Naive thymus-derived CD8-positive, alpha-beta T cell (primary cell): ENCODE data around the gene SARM1. TPM values are rescaled to one million over a fixed set of nuclear protein-coding genes. Genes with fewer than 3 reads are reported as not detected.

Experiments
- ATAC-seq, 2 donors: fragments of 150-1000 bp; cut with Tn5 transposase in 1 of 2; sonication (Bioruptor Pico), chemical (Tn5 transposase) in 1 of 2; 1 replicate in 1 of 2; 2 replicates in 1 of 2; pipeline ENCODE4 v1.10.0; 2021; ENCODE audit warnings: mild to moderate bottlenecking in 2 of 2, moderate library complexity in 2 of 2
- POLR2A ChIA-PET: fragments of 350-600 bp; sonication (Branson Sonifier 250); formaldehyde crosslinking; loops from one replicate; lab custom pipeline; 2021; ENCODE audit warnings: antibody characterized with exemption; lab: Charles Lee
- DNase-seq, 10 donors: peaks; one replicate each; pipeline versions ENCODE4 v3.0.0 to v3.0.0-alpha.2; 2020 to 2022
- H3K27ac Mint-ChIP-seq, 10 donors: one replicate each; pipeline ENCODE4 v1.8.0; 2020 to 2022; ENCODE audit warnings: mild to moderate bottlenecking in 10 of 10, mixed read lengths in 10 of 10, moderate library complexity in 4 of 10, inconsistent platforms in 1 of 10
- H3K27me3 Mint-ChIP-seq, 5 donors: one replicate each; pipeline ENCODE4 v1.8.0; 2021 to 2022; ENCODE audit warnings: mixed read lengths in 5 of 5
- H3K36me3 Mint-ChIP-seq, 3 donors: one replicate each; pipeline ENCODE4 v1.8.0; 2020 to 2022; ENCODE audit warnings: mixed read lengths in 3 of 3, mild to moderate bottlenecking in 2 of 3, inconsistent platforms in 1 of 3
- H3K4me1 Mint-ChIP-seq, 4 donors: one replicate each; pipeline ENCODE4 v1.8.0; 2021 to 2022; ENCODE audit warnings: mixed read lengths in 4 of 4
- H3K4me3 Mint-ChIP-seq, 10 donors: one replicate each; pipeline ENCODE4 v1.8.0; 2020 to 2022; ENCODE audit warnings: mild to moderate bottlenecking in 10 of 10, mixed read lengths in 10 of 10, moderate library complexity in 6 of 10, inconsistent platforms in 1 of 10
- H3K9me3 Mint-ChIP-seq, 9 donors: one replicate each; pipeline ENCODE4 v1.8.0; 2020 to 2022; ENCODE audit warnings: mixed read lengths in 9 of 9, mild to moderate bottlenecking in 3 of 9, inconsistent platforms in 1 of 9, moderate library complexity in 1 of 9
- polyA plus RNA-seq, 3 donors: library from polyadenylated mRNA; unstranded; fragments of 300-500 nt; fragmentation: Illumina TruSeq; gene quantifications; one replicate each; pipeline ENCODE4 v1.2.3, GENCODE V29; 2021
- total RNA-seq, 8 experiments: library from RNA in 2 of 8; stranded (reverse) in 2 of 8; gene quantifications; one replicate each; pipeline ENCODE4 v1.2.3 and lab custom pipeline; 2021 to 2026

The SARM1 gene
- total and polyA plus RNA-seq, 5 experiments from 2014 or later: 5.3 to 33.2 (median 8.4) TPM

DNA sequence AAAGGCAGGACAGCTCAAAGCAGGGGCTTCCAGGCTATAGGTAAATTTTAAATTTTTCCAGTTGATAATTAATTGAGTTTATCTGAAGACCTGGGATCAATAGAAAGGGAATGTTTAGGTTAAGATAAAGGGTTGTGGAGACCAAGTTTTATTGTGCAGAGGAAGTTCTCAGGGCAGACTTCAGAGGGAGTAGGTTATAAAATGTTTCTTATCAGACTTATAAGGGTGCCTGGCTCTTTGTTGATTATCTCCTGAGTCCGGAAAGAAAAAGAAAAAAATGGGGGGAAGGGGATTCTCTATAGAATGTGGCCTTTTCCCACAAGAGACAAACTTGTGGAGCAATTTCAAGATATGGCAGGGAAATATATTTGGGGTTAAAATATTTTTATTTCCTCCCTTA is 18.6 kb downstream of the SARM1 start:
- ATAC-seq: no peak
- Mint-ChIP-seq H3K4me3 (no peak overlapping the region), H3K9me3 (no peaks in the 10 kb centered on the region), H3K36me3 (peaks cover 0 to 64% (median 25%) of the 10 kb centered on the region in 3 donors), H3K4me1 (peaks cover 7 to 15% (median 14%) of the 10 kb centered on the region in 4 donors), H3K27ac (peak overlapping the region in 2 of 10 donors; percentile 31 to 46), H3K27me3 (no peaks in the 10 kb centered on the region)
- DNase-seq: no peak
- POLR2A ChIA-PET: interaction anchor here (2.4 kb wide), 1 partner anchor 17 kb away, joined by 14 read pairs; no protein-coding TSS in a partner anchor

DNA sequence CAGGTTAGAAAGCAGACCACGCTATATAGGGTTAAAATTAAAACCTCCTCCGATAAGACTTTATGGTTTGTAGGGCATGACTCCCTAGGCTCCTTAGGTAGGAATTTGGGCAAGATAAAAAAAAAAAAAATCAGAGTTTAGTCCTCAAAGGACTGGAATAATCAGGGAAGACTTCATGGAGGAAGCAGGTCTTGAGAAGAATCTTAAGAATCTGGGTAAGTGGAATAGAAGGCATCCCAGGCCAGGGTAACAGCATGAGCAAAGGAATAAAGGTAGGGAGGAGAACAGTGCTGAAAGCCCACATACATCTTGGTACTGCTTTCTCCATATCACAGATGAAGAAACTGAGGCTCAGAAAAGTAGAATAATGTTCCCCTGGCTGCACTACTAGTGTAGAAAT is 19.1 kb downstream of the SARM1 start:
- no peak for ATAC-seq
- peaks cover 0 to 67% (median 25%) of the 10 kb centered on the region in 3 donors for H3K36me3 Mint-ChIP-seq
- peak overlapping the region in 1 of 10 donors; percentile 31 for H3K27ac Mint-ChIP-seq
- DNase-seq: no peak
- POLR2A ChIA-PET: interaction anchor here (0.7 kb wide), 1 partner anchor 1002 kb away, joined by 3 read pairs; no protein-coding TSS in a partner anchor
- H3K9me3 Mint-ChIP-seq: no peaks in the 10 kb centered on the region
- no peaks in the 10 kb centered on the region for H3K27me3 Mint-ChIP-seq
- no peak overlapping the region for H3K4me3 Mint-ChIP-seq
- peaks cover 3 to 11% (median 10%) of the 10 kb centered on the region in 4 donors for H3K4me1 Mint-ChIP-seq

DNA sequence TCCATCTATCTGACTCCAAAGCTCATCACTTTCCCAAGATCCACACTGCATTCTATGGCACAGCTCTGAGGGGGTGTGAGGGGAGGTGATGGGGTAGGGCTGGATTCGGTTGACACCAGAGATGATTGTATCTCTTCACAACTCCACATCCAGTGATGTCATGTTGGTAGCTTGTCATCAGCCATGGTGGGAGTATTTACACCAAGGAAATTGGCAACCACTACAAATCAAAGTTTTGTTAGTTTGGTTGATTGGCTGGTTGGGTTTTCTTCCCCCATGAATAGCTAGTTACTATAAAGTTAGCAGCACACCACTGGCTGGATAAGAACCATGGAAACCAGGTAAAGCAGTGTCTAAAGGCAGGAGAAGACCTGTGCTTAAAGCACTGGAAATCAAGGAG is 19.5 kb downstream of the SARM1 start:
- Mint-ChIP-seq H3K4me1 (peaks cover 3 to 8% (median 6%) of the 10 kb centered on the region in 4 donors), H3K9me3 (no peaks in the 10 kb centered on the region), H3K36me3 (peaks cover 0 to 70% (median 25%) of the 10 kb centered on the region in 3 donors), H3K27me3 (no peaks in the 10 kb centered on the region), H3K4me3 (no peak overlapping the region), H3K27ac (peak overlapping the region in 1 of 10 donors; percentile 66)
- POLR2A ChIA-PET: interaction anchor here (0.7 to 1.0 kb wide), 3 partner anchors 33 to 1209 kb away, joined by 3 to 6 read pairs (median 6); partner anchors contain the start of gene POLDIP2
- ATAC-seq: no peak
- no peak for DNase-seq

DNA sequence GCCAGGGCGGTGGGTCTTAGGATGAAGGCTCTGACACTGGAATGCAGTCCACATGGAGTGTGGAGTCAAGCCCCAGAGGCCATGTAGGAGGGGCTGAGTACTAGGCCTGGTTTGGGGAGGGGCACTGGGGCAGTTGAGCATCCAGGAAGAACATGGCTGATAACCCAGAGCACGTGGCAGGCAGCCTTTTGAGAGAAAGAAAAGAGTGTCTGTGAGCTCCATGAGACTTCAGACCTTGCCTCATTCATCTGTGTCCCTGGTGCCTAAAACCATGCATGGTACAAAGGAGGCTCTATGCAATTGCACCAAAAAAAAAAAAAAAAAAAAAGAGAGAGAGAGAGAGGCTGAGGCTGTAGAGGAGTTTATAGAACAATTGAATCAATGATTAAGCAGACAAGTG is 19.9 kb downstream of the SARM1 start:
- Mint-ChIP-seq H3K27me3 (no peaks in the 10 kb centered on the region), H3K27ac (peak overlapping the region in 2 of 10 donors; percentile 44 to 66)
- POLR2A ChIA-PET: interaction anchor here (0.7 to 1.0 kb wide), 3 partner anchors 13 to 1209 kb away, joined by 5 to 6 read pairs (median 6); partner anchors contain the start of gene POLDIP2

DNA sequence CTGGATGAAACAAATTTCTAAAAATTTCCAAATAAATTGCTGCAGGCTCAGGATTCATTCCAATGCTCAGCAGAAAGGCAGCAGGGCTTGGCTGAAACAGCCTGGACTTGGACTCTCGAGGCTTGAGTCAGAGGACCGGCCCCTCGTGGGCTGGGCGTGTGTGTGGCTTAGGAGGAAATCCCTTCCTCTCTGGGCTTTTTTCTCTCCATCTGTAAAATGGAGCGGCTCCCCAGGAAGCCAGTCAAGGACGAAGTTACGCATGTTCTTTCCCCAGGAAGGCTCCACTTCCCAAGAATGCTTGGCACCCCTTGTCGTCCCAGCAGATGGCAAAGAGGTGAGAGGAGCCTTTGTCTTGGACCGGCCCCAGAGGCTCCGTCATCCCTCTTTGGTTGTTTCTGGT is 21.0 kb downstream of the SARM1 start:
- no peaks in the 10 kb centered on the region for H3K27me3 Mint-ChIP-seq
- no peak overlapping the region for H3K27ac Mint-ChIP-seq
- ATAC-seq (no peak), DNase-seq (no peak)
- POLR2A ChIA-PET: no interaction called here
- H3K4me3 Mint-ChIP-seq: no peak overlapping the region
- no peaks in the 10 kb centered on the region for H3K9me3 Mint-ChIP-seq
- H3K4me1 Mint-ChIP-seq: peaks cover 2 to 5% (median 3%) of the 10 kb centered on the region in 4 donors
- H3K36me3 Mint-ChIP-seq: peaks cover 0 to 71% (median 25%) of the 10 kb centered on the region in 3 donors

More for the DNA sequence above, 19.9 kb downstream of the SARM1 start:
- H3K4me3 Mint-ChIP-seq: no peak overlapping the region
- DNase-seq: no peak
- H3K36me3 Mint-ChIP-seq: peaks cover 0 to 70% (median 25%) of the 10 kb centered on the region in 3 donors
- H3K4me1 Mint-ChIP-seq: peaks cover 3 to 7% (median 4%) of the 10 kb centered on the region in 4 donors
- H3K9me3 Mint-ChIP-seq: no peaks in the 10 kb centered on the region
- no peak for ATAC-seq

DNA sequence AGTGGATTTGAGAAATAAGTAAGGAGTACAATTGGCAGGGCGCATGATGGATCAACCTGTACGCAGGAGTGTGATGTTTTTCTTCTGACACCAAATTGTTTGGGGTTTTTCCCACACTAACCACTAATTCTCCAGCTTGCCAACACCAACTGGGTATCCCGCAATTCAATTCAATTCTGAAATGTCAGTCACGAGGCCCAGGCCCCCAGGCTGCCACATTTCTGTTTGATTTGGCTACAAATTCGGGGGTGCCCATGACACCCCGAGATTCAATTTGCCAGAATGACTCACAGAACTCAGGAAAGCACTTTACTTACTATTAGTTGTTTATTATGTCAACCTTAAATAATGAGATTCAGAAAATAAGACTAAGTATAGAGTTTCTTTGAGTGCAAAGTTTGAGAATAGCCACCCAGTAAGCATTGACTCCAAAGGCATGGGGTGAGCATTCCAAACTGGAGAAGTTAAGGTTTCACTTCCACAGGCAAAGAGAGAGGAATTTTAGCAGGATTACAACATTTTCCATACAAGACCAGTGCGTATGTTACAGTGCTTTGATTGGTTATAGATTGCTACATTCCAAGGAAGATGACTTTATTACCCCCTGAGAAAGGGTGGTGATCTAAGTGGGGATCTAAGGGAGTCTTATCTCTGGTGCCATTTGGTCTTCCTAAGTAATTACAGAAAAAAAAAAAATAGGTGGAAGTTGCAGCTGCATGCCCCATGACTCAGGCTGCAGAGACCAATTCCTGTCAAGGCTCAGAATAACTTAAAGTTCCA is 23.0 kb downstream of the SARM1 start:
- ATAC-seq (no peak), DNase-seq (no peak)
- Mint-ChIP-seq H3K27me3 (no peaks in the 10 kb centered on the region), H3K4me3 (no peak overlapping the region), H3K36me3 (peaks cover 0 to 59% (median 20%) of the 10 kb centered on the region in 3 donors), H3K27ac (peak overlapping the region in 1 of 10 donors; percentile 45), H3K4me1 (peaks cover 0 to 4% (median 1%) of the 10 kb centered on the region in 4 donors), H3K9me3 (no peaks in the 10 kb centered on the region)
- POLR2A ChIA-PET: interaction anchor here (1.0 to 1.2 kb wide), 2 partner anchors 10 to 11 kb away, joined by 3 to 4 read pairs; no protein-coding TSS in a partner anchor

DNA sequence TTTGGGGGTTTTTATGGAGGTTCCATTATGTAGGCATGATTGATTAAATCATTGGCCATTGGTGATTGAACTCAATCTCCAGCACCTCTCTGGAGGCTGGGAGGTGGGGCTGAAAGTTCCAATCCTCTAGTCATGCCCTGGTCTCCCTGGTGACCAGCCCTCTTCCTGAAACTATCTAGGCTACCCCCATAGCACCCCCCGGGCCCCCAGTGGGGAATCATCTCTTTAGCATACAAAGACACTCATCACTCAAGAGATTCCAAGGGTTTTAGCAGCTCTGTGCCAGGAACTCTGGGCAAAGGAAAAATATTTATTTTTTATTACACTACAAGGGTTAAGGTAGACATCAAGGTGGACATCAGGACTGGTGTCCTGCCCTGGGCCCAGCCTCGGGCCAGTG is 23.9 kb downstream of the SARM1 start:
- peaks cover 0 to 4% (median 1%) of the 10 kb centered on the region in 4 donors for H3K4me1 Mint-ChIP-seq

DNA sequence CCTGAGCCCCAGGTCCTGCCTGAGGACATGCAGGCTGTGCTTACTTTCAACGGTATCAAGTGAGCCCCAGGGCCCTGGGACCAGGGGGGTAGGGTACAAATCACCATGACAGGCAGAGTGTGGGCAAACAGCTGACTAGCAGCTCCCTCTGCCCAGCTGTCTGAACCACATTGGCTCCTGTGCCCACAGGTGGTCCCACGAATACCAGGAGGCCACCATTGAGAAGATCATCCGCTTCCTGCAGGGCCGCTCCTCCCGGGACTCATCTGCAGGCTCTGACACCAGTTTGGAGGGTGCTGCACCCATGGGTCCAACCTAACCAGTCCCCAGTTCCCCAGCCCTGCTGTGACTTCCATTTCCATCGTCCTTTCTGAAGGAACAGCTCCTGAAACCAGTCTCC is 24.5 kb downstream of the SARM1 start:
- peaks cover 0 to 4% (median 1%) of the 10 kb centered on the region in 4 donors for H3K4me1 Mint-ChIP-seq
- H3K4me3 Mint-ChIP-seq: no peak overlapping the region
- no peaks in the 10 kb centered on the region for H3K9me3 Mint-ChIP-seq
- no peak for ATAC-seq
- no peak for DNase-seq
- H3K27ac Mint-ChIP-seq: peak overlapping the region in 1 of 10 donors; percentile 34
- POLR2A ChIA-PET: no interaction called here
- H3K36me3 Mint-ChIP-seq: peaks cover 0 to 45% (median 8%) of the 10 kb centered on the region in 3 donors
- H3K27me3 Mint-ChIP-seq: no peaks in the 10 kb centered on the region

More for the DNA sequence above, 23.9 kb downstream of the SARM1 start:
- Mint-ChIP-seq H3K27ac (peak overlapping the region in 1 of 10 donors; percentile 34), H3K9me3 (no peaks in the 10 kb centered on the region), H3K4me3 (no peak overlapping the region), H3K36me3 (peaks cover 0 to 50% (median 13%) of the 10 kb centered on the region in 3 donors), H3K27me3 (no peaks in the 10 kb centered on the region)
- ATAC-seq (no peak), DNase-seq (no peak)
- POLR2A ChIA-PET: interaction anchor here (1.0 kb wide), 1 partner anchor 12 kb away, joined by 3 read pairs; no protein-coding TSS in a partner anchor

DNA sequence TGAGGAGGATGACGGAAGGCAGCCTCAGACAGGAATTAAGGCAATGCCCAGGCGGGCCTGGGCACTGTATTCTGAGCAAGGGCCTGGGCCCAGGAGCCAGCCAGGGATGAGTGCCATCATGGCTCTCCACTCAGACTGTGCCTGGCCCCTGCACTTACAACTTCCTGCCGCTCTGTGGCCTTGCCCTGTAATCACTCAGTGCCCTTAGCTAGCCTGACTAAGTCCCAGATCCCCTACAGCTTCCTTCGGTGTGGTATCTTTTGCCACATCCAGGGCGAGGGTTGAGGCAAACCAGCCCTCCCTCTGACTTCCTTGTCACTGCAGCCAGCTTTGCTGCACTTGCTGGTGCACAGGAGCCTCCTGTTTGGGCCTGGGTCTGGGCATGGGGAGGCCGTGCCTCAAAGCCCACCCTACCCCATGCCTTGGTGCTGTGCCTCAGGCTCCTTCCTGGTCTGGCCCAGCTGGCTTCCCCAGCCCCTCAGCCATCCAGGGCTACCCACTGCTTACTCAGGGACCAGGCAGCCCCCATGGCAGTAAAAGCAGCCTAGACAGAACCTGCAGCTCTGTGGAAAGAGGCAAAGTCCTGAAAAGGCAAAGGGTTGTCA is 25.2 kb downstream of the SARM1 start:
- DNase-seq: no peak
- POLR2A ChIA-PET: no interaction called here
- no peaks in the 10 kb centered on the region for H3K27me3 Mint-ChIP-seq
- no peaks in the 10 kb centered on the region for H3K9me3 Mint-ChIP-seq
- peaks cover 0 to 4% (median 1%) of the 10 kb centered on the region in 4 donors for H3K4me1 Mint-ChIP-seq
- peaks cover 0 to 37% (median 5%) of the 10 kb centered on the region in 3 donors for H3K36me3 Mint-ChIP-seq
- ATAC-seq: no peak
- no peak overlapping the region for H3K4me3 Mint-ChIP-seq
- H3K27ac Mint-ChIP-seq: no peak overlapping the region

DNA sequence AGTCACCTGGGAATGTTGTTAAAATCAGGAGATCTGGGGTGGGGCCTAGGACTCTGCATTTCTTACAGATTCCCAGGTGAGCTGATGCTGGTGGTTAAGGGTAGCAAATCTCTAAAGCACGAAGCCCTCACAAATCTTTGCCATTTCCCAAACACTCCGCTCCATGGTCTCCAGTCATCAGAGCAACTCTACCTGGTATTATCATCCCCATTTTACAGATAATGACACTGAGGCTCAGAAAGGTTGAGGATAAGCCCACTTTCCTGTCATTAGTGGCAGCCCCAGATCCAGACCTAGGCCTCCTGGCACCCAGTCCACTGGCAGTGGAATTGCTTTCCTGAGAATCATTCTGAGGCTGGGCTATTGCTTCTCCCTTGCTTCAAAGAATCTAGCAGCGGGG is 25.8 kb downstream of the SARM1 start:
- Mint-ChIP-seq H3K36me3 (peaks cover 0 to 36% (median 5%) of the 10 kb centered on the region in 3 donors), H3K27ac (peak overlapping the region in 4 of 10 donors; percentile 20 to 64 (median 62)), H3K9me3 (no peaks in the 10 kb centered on the region), H3K4me1 (peaks cover 0 to 4% (median 1%) of the 10 kb centered on the region in 4 donors), H3K27me3 (no peaks in the 10 kb centered on the region), H3K4me3 (no peak overlapping the region)
- no peak for DNase-seq
- POLR2A ChIA-PET: no interaction called here
- no peak for ATAC-seq

DNA sequence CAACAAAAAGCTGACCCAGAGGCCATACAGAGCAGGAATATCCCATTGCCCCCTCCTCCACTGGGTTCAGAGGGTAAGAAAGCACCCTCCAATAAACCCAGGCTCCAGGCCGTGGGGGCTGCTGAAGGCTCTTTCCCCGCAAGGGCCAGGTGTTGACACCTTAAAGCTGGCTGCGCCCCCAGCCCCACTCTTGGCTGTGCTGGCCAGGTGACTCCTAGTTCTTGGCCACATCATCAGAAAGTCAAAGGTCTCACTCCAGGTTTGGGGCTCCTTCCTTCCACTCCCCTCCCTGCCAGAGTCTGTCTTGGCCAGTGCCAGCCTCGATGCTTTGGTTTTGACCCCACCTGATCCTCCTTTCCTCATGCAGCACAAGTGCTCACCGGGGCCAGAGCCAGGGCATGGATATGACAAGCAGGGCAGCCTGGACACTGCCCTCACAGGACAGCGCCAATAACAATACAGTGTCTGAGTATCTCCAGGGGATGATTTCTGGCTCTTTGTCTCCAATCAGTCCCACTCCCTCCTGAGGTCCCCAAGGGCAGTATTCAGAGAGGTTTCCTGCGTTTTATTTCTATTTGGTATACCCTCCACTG is 26.3 kb downstream of the SARM1 start:
- no peaks in the 10 kb centered on the region for H3K27me3 Mint-ChIP-seq
- no peak overlapping the region for H3K4me3 Mint-ChIP-seq
- H3K4me1 Mint-ChIP-seq: peaks cover 0 to 4% (median 1%) of the 10 kb centered on the region in 4 donors
- H3K9me3 Mint-ChIP-seq: no peaks in the 10 kb centered on the region
- POLR2A ChIA-PET: no interaction called here
- H3K27ac Mint-ChIP-seq: peak overlapping the region in 9 of 10 donors; percentile 20 to 86 (median 64)
- DNase-seq: no peak
- H3K36me3 Mint-ChIP-seq: peaks cover 0 to 31% (median 4%) of the 10 kb centered on the region in 3 donors
- no peak for ATAC-seq

DNA sequence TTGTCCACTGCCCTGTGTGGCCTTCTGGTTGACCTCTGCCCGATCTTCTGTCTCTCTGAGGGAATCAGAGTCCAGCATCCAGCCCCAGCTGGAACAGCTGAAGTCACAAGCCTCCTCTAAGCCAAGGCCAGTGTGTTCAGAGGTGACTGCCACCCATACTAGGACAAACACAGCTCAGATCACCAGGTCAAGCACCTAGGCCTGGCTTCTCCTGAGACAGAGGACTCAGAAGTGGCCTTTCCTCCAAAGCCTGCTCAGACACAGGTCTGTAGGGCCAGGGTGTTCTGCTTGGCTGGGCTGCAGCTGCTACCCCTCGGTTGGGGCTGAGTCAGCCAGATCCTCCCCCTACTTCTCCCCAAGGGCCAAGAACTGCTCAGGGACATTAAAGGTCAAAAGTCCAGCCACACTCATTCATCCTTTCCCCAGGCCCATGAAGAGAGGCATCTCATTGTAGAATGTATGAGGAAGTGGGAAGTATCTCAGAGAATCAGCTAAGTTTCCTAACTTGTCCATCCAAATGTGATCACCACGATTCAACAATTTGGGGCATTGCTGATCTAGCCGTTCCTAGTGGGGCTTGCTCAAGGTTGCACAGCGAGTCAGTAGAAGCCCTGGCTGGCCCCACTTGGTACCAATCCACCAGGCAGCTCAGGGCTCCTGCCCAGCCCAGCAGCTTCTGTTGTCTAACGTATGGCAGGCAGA is 26.9 kb downstream of the SARM1 start:
- peaks cover 0 to 7% (median 1%) of the 10 kb centered on the region in 4 donors for H3K4me1 Mint-ChIP-seq
- DNase-seq: no peak
- POLR2A ChIA-PET: interaction anchor here (0.6 kb wide), 1 partner anchor 11 kb away, joined by 6 read pairs; no protein-coding TSS in a partner anchor
- H3K9me3 Mint-ChIP-seq: no peaks in the 10 kb centered on the region
- peaks cover 0 to 26% (median 2%) of the 10 kb centered on the region in 3 donors for H3K36me3 Mint-ChIP-seq
- H3K4me3 Mint-ChIP-seq: no peak overlapping the region
- ATAC-seq: no peak
- H3K27me3 Mint-ChIP-seq: no peaks in the 10 kb centered on the region
- peak overlapping the region in 6 of 10 donors; percentile 27 to 82 (median 60) for H3K27ac Mint-ChIP-seq
